IPS-20b (cell line): ENCODE data around the gene GOLGA6C.
"Not testable (repeated sequence)": the region's sequence is repeated elsewhere in the genome, so short reads cannot be mapped to it uniquely, and the experiment has no call there.

Experiments
- H3K27ac ChIP-seq: one replicate; pipeline ENCODE4 v1.5.1; 2013; ENCODE audit warnings: low read length
- H3K27me3 ChIP-seq: 2 replicates; pipeline ENCODE4 v1.6.1; 2013; ENCODE audit warnings: mild to moderate bottlenecking, low read length, inconsistent platforms; ENCODE audit not compliant: insufficient read depth
- H3K36me3 ChIP-seq: 2 replicates; pipeline ENCODE4 v1.6.1; 2013; ENCODE audit warnings: low read depth, mild to moderate bottlenecking, inconsistent platforms, low read length, moderate library complexity; ENCODE audit not compliant: insufficient read depth
- H3K4me1 ChIP-seq: 2 replicates; pipeline ENCODE4 v1.6.1; 2013; ENCODE audit warnings: mild to moderate bottlenecking, control low read depth, inconsistent platforms, low read length, moderate library complexity; ENCODE audit not compliant: insufficient read depth
- H3K4me3 ChIP-seq: 2 replicates; pipeline ENCODE4 v1.5.1; 2013; ENCODE audit warnings: mild to moderate bottlenecking, low read length, inconsistent platforms
- H3K9ac ChIP-seq: 2 replicates; pipeline ENCODE4 v1.6.1; 2013; ENCODE audit warnings: low read depth, mild to moderate bottlenecking, inconsistent platforms, low read length, moderate library complexity
- H3K9me3 ChIP-seq: 2 replicates; pipeline ENCODE4 v1.6.1; 2013; ENCODE audit warnings: mild to moderate bottlenecking, low read depth, low read length, inconsistent platforms; ENCODE audit not compliant: insufficient read depth

Gene GOLGA6C

DNA sequence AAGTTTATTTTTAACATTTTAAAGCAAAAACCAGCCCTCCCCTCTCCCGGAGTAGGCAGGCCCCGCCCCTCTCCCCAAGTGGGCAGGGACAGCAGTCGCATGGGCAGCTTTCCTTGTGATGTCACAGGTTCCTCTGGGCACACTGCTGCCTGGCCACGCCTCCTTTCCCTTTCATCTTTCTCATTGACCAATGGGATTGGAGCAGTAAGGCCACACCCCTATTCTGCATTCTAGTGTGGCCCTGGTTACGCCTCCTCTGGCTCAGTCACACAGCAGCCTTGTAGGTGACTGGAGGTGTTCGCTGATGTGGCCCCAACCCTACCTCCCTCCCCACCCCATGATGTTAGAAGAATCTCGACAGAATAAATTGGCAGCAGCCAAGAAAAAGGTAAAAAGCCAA lies 24.4 kb downstream of the GOLGA6C start, which contains the start of gene GOLGA6D:
Gene GOLGA6D, plus strand, starts transcription at position 264 of the 400 bp plus-strand sequence. Its CDS starts 41 bp downstream, at position 305.
- not testable (repeated sequence) for H3K4me3 ChIP-seq, H3K27ac ChIP-seq, H3K9ac ChIP-seq, H3K36me3 ChIP-seq, H3K27me3 ChIP-seq, H3K4me1 ChIP-seq, H3K9me3 ChIP-seq

DNA sequence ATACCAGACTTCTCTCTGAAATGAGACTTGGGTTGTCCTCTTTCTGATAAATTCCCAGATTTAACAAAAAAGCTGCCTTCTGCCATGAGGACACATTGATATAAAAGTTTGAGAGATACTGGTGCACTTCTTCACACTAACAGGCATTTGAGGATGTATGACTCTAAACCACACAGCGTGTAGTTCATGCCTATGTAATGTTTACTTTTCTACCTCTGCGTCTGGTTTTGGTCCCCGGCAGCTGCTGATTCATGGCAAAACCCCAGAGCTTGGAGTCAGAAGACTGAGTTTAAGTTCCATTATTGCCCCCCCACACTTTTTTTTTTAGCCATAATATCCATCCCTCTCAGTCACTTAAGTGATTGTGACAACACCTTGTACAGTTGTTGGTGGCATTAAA lies 26.0 kb downstream of the GOLGA6C start:
- not testable (repeated sequence) for H3K9ac ChIP-seq, H3K4me1 ChIP-seq, H3K36me3 ChIP-seq, H3K27ac ChIP-seq, H3K27me3 ChIP-seq, H3K9me3 ChIP-seq, H3K4me3 ChIP-seq

DNA sequence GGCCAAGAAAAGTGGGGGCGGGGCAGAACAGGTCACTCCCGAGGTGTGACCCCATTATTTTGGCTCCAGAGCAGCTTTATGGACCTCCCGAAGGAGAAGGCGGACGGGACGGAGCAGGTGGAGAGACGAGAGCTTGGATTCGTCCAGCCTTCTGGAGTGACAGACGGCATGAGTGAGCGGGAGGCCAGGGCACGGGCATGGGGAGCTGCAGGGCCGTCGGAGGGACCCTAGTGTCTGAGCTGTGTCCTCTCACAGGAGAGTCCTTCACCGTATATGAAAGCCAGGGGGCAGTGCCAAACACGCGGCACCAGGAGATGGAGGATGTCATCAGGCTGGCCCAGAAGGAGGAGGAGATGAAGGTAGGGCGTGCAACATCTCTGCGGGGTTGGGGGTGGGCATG lies 35.5 kb downstream of the GOLGA6C start:
- not testable (repeated sequence) for H3K36me3 ChIP-seq

DNA sequence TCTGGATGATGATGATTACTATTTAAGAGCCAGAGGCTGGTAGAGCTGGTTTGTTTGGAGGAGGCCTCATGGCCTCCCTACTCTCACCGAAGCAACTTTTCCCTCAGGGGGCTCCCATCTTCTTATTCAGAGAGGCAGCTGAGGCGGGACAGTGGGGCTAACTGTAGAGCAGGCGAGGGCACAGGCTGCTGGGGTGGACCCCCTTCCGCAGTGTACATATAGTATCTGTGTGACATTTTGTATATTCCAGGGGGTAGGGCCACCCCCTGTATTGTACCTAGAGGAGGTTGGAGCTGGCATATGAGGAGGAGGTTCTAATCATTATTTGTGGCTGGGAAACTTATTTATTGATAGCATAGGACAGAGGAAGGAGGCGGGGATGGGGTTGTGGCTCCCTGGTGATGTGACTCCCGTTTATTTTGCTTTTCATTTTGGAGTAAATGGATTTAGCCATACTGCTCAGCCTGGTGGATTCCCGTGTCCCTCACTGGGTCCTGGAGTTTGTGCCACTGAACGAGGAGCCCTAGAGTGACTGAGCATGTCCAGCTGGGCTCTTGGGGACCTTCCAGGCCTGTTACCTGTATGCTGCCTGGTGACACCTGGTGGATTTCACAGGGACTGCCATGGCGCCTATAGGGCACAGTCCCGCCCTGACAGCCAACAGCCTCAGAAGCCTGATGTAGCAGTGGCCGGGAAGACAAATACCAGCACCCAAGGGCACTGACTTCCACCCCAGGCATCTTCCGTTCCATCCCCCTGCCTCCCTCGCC lies 40.6 kb downstream of the GOLGA6C start:
- not testable (repeated sequence) for H3K4me3 ChIP-seq, H3K27ac ChIP-seq

More for the DNA sequence above, 35.5 kb downstream of the GOLGA6C start:
- H3K4me3 ChIP-seq, H3K27me3 ChIP-seq, H3K27ac ChIP-seq, H3K9me3 ChIP-seq, H3K9ac ChIP-seq, H3K4me1 ChIP-seq: not testable (repeated sequence)

DNA sequence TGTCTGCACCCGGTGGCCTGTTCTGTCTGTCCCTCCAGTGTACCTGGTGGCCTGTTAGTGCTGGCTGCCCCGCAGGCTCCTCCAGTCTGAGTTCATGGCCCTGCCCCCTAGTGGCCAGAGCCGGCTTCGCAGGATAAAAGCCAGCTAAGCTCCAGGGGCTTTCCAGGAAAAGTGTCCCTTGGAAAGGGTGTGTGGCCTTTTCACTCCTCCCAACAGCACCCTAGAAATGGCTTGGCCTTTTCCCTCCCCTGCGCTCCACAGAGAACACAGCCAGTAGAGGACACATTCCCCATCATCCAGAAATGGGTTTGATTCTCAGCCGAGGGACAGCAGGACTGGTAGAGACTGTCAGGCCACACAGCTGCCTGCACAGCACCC lies 41.2 kb downstream of the GOLGA6C start:
- not testable (repeated sequence) for H3K4me1 ChIP-seq, H3K27ac ChIP-seq, H3K9ac ChIP-seq, H3K4me3 ChIP-seq, H3K27me3 ChIP-seq, H3K36me3 ChIP-seq, H3K9me3 ChIP-seq

More for the DNA sequence above, 40.6 kb downstream of the GOLGA6C start:
- H3K27me3 ChIP-seq, H3K9ac ChIP-seq, H3K4me1 ChIP-seq, H3K36me3 ChIP-seq, H3K9me3 ChIP-seq: not testable (repeated sequence)

DNA sequence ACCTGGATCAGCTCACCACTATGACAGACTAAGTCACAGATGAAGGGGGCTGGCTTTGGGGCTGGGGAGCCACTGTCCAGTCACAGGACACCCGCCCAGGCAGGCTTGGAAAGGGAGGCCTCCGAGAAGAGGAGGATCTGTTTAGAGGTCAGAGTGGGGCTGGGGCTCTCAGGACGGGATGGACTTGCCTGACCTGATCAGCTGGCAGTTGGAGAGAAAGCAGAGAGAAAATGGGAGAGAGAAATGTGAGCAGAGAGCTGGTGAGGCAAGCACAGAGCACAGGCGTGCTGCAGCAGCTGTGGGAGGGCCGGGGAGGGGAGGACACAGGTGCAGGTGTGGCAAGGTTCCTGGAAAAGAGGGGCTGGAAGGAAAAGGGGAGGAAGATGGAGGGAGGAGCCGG lies 41.9 kb downstream of the GOLGA6C start:
- H3K4me3 ChIP-seq, result not testable (repeated sequence)

DNA sequence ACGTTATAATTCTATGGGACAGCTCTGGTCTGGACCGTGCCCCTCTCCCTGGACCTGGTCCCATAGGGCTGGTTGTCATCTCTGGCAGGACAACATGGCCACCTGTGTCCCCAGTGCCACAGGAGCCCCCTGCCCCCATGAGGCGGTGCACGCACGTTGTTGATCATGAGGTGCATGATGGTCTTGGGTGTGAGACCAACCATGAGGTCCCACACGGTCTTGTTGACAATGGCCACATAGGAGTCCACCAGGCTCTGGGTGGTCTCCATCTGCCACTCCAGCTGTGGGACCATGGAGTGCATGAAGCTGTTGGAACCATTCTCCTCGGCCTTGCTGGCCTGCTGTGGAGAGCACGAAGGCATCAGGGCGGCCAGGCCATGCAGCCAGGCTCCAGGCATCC lies 44.2 kb downstream of the GOLGA6C start:
- H3K4me1 ChIP-seq, result no peaks in the 10 kb centered on the region
- H3K36me3 ChIP-seq, result no peaks in the 10 kb centered on the region
- H3K4me3 ChIP-seq, result no peak overlapping the region
- H3K9ac ChIP-seq, result no peak overlapping the region
- H3K27ac ChIP-seq, result no peak overlapping the region
- H3K9me3 ChIP-seq, result no peaks in the 10 kb centered on the region
- peaks cover 4% of the 10 kb centered on the region; the same call in 1 of the 2 replicates for H3K27me3 ChIP-seq

More for the DNA sequence above, 41.9 kb downstream of the GOLGA6C start:
- not testable (repeated sequence) for H3K27ac ChIP-seq, H3K4me1 ChIP-seq, H3K9me3 ChIP-seq, H3K27me3 ChIP-seq, H3K36me3 ChIP-seq, H3K9ac ChIP-seq

DNA sequence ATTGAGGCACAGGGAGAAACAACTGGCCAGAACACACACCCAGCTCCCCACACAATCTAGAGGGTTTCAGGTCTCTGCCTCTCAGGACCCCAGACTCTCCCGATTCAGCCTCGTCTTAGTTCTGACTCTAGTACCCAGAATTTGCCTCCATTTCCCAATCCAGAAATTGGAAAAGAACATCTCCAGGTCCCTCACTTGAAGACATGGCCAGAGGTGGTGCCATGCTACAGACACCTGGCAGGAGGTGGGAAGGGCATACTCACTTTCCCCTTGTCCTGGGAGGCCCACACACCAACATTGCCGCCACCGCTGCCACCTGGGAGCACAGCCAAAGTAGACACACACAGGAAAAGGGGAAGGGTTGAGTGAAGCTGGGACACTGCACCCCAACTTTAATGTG lies 44.6 kb downstream of the GOLGA6C start:
- not testable (repeated sequence) for H3K9me3 ChIP-seq, H3K36me3 ChIP-seq, H3K9ac ChIP-seq, H3K27ac ChIP-seq, H3K4me3 ChIP-seq, H3K4me1 ChIP-seq, H3K27me3 ChIP-seq

DNA sequence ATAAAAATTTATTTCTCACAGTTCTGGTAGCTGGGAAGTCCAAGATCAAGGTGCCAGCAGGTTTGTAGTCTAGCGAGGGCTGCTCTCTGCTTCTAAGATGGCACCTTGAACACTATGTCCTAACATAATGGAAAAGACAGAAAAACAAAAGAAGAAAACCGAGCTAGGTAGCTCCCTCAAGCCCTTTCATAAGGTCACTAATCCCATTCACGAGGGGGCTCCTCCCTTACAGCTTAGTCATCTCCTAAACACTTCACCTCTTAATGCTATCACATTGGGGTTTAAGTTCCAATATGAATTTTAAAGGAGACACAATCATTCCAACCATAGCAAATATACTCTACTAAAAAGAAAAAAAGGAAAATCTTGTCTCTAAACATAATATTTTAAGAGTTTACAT lies 48.1 kb downstream of the GOLGA6C start:
- Histone ChIP-seq H3K4me3 (no peak overlapping the region), H3K9ac (no peak overlapping the region), H3K9me3 (no peaks in the 10 kb centered on the region), H3K27me3 (peaks cover 14% of the 10 kb centered on the region), H3K4me1 (no peaks in the 10 kb centered on the region), H3K36me3 (no peaks in the 10 kb centered on the region), H3K27ac (no peak overlapping the region)

DNA sequence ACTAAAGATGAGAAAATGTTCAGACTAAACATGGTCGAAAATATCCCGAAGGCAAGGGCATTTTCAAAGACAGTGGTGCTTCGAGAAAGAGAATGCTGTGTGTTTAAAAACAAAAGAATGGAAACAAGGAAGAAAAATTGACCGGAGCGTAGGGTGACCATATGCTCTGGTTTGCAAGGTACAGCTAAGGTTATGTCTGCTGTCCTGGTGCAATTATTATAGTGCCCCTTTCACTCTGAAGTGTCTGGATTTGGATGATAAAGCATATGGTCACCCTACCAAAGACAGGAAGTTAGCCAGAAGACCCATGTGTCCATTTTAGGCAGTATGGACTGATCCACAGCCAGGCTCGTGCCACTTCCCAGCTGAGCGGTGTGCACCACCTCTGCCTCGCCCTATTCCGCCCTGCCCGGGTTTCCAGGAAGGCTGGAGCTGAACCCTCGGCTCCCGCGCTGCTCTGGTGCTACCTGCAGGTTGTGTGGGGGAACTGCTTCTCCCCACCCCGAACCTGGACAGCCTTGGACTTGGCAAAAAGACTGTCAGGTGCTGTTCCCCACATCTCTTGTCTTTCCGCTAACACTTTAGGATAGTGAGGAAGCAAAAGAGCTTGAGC lies 49.8 kb downstream of the GOLGA6C start:
- no peak overlapping the region for H3K9ac ChIP-seq
- no peak overlapping the region for H3K27ac ChIP-seq
- no peaks in the 10 kb centered on the region for H3K9me3 ChIP-seq
- H3K4me3 ChIP-seq, result no peak overlapping the region
- H3K27me3 ChIP-seq, result peaks cover 14% of the 10 kb centered on the region
- H3K4me1 ChIP-seq, result no peaks in the 10 kb centered on the region
- no peaks in the 10 kb centered on the region for H3K36me3 ChIP-seq

DNA sequence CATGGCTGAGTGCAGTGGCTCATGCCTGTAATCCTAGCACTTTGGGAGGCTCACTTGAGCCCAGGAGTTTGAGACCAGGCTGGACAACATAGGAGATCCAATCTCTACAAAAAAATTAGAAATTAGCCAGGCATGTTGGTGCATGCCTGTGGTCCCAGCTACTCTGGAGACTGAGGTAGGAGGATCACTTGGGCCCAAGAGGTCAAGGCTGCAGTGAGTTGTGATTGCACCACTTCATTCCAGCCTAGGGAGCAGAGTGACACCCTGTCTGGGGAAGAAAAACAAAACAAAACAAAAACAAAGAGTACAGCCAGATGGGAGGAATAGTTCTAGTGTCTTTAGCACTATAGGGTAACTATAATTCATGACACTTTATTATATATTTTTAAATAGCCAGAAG lies 51.6 kb downstream of the GOLGA6C start:
- Histone ChIP-seq H3K9me3 (no peaks in the 10 kb centered on the region), H3K4me3 (no peak overlapping the region), H3K27me3 (peaks cover 10% of the 10 kb centered on the region), H3K9ac (no peak overlapping the region), H3K4me1 (no peaks in the 10 kb centered on the region), H3K27ac (no peak overlapping the region), H3K36me3 (no peaks in the 10 kb centered on the region)

DNA sequence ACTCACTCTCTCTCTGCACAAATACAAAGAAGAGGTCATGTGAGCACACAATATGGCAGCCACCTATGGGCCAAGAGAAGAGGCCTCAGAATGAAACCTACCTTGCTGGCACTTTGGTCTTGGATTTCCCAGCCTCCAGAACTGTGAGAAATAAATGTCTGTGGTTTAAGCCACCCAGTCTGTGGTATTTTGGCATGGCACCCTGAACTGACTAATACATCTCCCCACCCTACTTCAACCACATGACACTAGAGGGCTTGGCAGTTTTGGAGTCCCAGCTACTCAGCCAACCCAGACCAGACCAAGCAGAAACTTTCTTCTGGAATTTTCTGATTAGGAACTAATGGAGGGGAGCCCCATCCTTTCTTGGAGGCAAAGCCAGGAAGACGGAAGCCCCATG lies 54.4 kb downstream of the GOLGA6C start:
- not testable (repeated sequence) for H3K4me1 ChIP-seq, H3K9ac ChIP-seq, H3K4me3 ChIP-seq, H3K9me3 ChIP-seq, H3K27ac ChIP-seq, H3K36me3 ChIP-seq
- peaks cover 10% of the 10 kb centered on the region for H3K27me3 ChIP-seq
